ENCODE measurements around the gene MTA2. TPM values are rescaled to one million over a fixed set of nuclear protein-coding genes. Genes with fewer than 3 reads are reported as not detected.
"Not testable (repeated sequence)": the region's sequence is repeated elsewhere in the genome, so short reads cannot be mapped to it uniquely, and the experiment has no call there.

Gene MTA2
- total RNA-seq, 1 donor from 2014 or later, result 58.3 TPM

- DNase-seq (ENCODE audit: low spot score), result no peak
Observed at GRCh38 chr11:62567018-62567633, 34.5 kb downstream of the MTA2 start.

GRCh38 chr11:62566247-62566646 is 35.4 kb downstream of the MTA2 start:
- no peak for DNase-seq (ENCODE audit: low spot score)

GRCh38 chr11:62565100-62565802 is 36.4 kb downstream of the MTA2 start:
- no peak for DNase-seq (ENCODE audit: low spot score)

GRCh38 chr11:62561677-62562230 is 39.9 kb downstream of the MTA2 start:
- DNase-seq (ENCODE audit: low spot score), result not testable (repeated sequence)

GRCh38 chr11:62560566-62561103 is 41.0 kb downstream of the MTA2 start:
- peak; percentile 98 for DNase-seq (ENCODE audit: low spot score)

GRCh38 chr11:62559626-62560025 is 42.0 kb downstream of the MTA2 start:
- DNase-seq (ENCODE audit: low spot score), result not testable (repeated sequence)

GRCh38 chr11:62559204-62559603 is 42.5 kb downstream of the MTA2 start:
- DNase-seq (ENCODE audit: low spot score), result no peak

GRCh38 chr11:62558669-62559068 is 43.0 kb downstream of the MTA2 start:
- no peak for DNase-seq (ENCODE audit: low spot score)

GRCh38 chr11:62556875-62557631 is 44.6 kb downstream of the MTA2 start:
- DNase-seq (ENCODE audit: low spot score), result peak; percentile 19

- peak; percentile 97 for DNase-seq (ENCODE audit: low spot score)
Observed at GRCh38 chr11:62556108-62556874, 45.4 kb downstream of the MTA2 start.

GRCh38 chr11:62555464-62556107 is 46.1 kb downstream of the MTA2 start:
- DNase-seq (ENCODE audit: low spot score), result peak; percentile 79

GRCh38 chr11:62554387-62555167 is 47.1 kb downstream of the MTA2 start:
- DNase-seq (ENCODE audit: low spot score), result peak; percentile 42

GRCh38 chr11:62553839-62554361 is 47.8 kb downstream of the MTA2 start:
- no peak for DNase-seq (ENCODE audit: low spot score)

GRCh38 chr11:62553080-62553838 is 48.4 kb downstream of the MTA2 start:
- peak; percentile 96 for DNase-seq (ENCODE audit: low spot score)

GRCh38 chr11:62552485-62553079 is 49.1 kb downstream of the MTA2 start:
- DNase-seq (ENCODE audit: low spot score), result peak; percentile 77

GRCh38 chr11:62550478-62550877 is 51.2 kb downstream of the MTA2 start:
- DNase-seq (ENCODE audit: low spot score), result not testable (repeated sequence)

GRCh38 chr11:62548545-62549335 is 52.9 kb downstream of the MTA2 start:
- no peak for DNase-seq (ENCODE audit: low spot score)

Data from umbilical cord (tissue), 2 donors.